ENCODE data around the gene FHOD3. TPM values are rescaled to one million over a fixed set of nuclear protein-coding genes. Genes with fewer than 3 reads are reported as not detected.

FHOD3 gene
- total RNA-seq, 1 experiment from 2014 or later, result 0.34 TPM

DNA sequence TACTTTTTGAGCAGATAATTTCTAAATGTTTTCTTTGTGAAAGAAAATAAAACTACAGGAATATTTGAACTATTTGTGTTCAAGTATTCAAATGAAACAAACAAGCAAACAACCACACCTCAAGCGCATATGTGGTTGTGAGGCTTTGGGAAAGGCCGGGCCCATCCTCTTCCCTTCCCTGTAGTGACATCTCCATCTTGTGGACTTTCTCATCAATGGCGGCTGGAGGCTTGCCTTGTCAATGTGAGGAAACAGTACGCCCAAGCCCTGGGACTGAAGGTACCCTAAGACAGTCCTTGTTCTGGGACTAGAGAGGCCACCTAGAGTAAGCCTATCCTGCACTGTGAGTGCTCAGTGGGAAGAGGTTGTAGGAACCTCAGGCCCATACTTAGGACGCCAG, 364.5 kb downstream of the FHOD3 start:
- H3K9me3 ChIP-seq (ENCODE audit: low read depth, low read length, poor library complexity, severe bottlenecking), result no peaks in the 10 kb centered on the region
- no peak overlapping the region for H3K4me3 ChIP-seq (ENCODE audit: low read depth, low read length, poor library complexity, severe bottlenecking)
- no peaks in the 10 kb centered on the region for H3K4me1 ChIP-seq (ENCODE audit: insufficient read depth, low read length, poor library complexity, severe bottlenecking)
- no TSS peak for BruUV-seq (replicated peaks)
- TF ChIP-seq, protein P1, sequence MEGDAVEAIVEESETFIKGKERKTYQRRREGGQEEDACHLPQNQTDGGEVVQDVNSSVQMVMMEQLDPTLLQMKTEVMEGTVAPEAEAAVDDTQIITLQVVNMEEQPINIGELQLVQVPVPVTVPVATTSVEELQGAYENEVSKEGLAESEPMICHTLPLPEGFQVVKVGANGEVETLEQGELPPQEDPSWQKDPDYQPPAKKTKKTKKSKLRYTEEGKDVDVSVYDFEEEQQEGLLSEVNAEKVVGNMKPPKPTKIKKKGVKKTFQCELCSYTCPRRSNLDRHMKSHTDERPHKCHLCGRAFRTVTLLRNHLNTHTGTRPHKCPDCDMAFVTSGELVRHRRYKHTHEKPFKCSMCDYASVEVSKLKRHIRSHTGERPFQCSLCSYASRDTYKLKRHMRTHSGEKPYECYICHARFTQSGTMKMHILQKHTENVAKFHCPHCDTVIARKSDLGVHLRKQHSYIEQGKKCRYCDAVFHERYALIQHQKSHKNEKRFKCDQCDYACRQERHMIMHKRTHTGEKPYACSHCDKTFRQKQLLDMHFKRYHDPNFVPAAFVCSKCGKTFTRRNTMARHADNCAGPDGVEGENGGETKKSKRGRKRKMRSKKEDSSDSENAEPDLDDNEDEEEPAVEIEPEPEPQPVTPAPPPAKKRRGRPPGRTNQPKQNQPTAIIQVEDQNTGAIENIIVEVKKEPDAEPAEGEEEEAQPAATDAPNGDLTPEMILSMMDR (conservative IDR thresholded peaks at IDR 0.05; ENCODE audit: low read depth, low read length), result no peak
- TF ChIP-seq EZH2 (IDR thresholded peaks at IDR 0.05; ENCODE audit: borderline replicate concordance, low read depth, low read length, poor library complexity, severe bottlenecking), result no peak
- H3K36me3 ChIP-seq (ENCODE audit: insufficient read depth, low read length, poor library complexity, severe bottlenecking), result no peaks in the 10 kb centered on the region
- DNase-seq (ENCODE audit: low spot score), result no peak
- no peaks in the 10 kb centered on the region for H3K27me3 ChIP-seq (replicated peaks; ENCODE audit: insufficient read depth, low read depth, low read length, poor library complexity)
- intact Hi-C loops (cut with micrococcal nuclease; ENCODE audit: unreplicated experiment), result no loop called here
- H3K27ac ChIP-seq (ENCODE audit: low read depth, low read length, poor library complexity, severe bottlenecking), result no peak overlapping the region
- ChIA-PET CTCF (no interaction called here), POLR2A (ENCODE audit: low non-redundant PET) (no interaction called here)

DNA sequence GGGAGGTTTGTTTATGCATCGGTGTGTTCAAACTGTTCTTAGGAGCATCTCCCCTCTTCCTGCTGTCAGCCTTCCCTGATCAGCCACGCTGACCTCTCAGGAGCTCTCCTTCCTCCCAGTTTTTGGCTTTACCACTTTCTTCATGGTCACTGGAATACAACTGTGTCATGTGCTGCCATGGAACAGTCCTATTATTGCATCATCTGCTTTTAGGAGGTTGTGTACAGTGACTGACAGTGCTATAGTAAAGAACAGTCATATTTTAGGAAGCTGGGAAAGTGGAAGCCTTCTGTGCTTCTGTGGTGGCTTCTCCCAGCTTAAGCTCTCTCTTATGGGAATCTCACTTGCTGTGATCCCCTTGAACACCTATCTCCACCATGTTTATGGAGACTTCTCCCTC, 365.8 kb downstream of the FHOD3 start:
- CTCF ChIA-PET, result no interaction called here
- DNase-seq (ENCODE audit: low spot score), result no peak
- no TSS peak for BruUV-seq (replicated peaks)
- H3K27me3 ChIP-seq (replicated peaks; ENCODE audit: insufficient read depth, low read depth, low read length, poor library complexity), result peaks cover 6% of the 10 kb centered on the region
- intact Hi-C loops (cut with micrococcal nuclease; ENCODE audit: unreplicated experiment), result no loop called here
- H3K27ac ChIP-seq (ENCODE audit: low read depth, low read length, poor library complexity, severe bottlenecking), result no peak overlapping the region
- no peak overlapping the region for H3K4me3 ChIP-seq (ENCODE audit: low read depth, low read length, poor library complexity, severe bottlenecking)
- no peaks in the 10 kb centered on the region for H3K36me3 ChIP-seq (ENCODE audit: insufficient read depth, low read length, poor library complexity, severe bottlenecking)
- no peak for TF ChIP-seq EZH2 (IDR thresholded peaks at IDR 0.05; ENCODE audit: borderline replicate concordance, low read depth, low read length, poor library complexity, severe bottlenecking)
- TF ChIP-seq, protein P1 (conservative IDR thresholded peaks at IDR 0.05; ENCODE audit: low read depth, low read length), result no peak
- no peaks in the 10 kb centered on the region for H3K9me3 ChIP-seq (ENCODE audit: low read depth, low read length, poor library complexity, severe bottlenecking)
- H3K4me1 ChIP-seq (ENCODE audit: insufficient read depth, low read length, poor library complexity, severe bottlenecking), result no peaks in the 10 kb centered on the region
- POLR2A ChIA-PET (ENCODE audit: low non-redundant PET), result interaction anchor here (0.6 kb wide), 1 partner anchor 499 kb away, joined by 5 read pairs; no protein-coding TSS in a partner anchor

DNA sequence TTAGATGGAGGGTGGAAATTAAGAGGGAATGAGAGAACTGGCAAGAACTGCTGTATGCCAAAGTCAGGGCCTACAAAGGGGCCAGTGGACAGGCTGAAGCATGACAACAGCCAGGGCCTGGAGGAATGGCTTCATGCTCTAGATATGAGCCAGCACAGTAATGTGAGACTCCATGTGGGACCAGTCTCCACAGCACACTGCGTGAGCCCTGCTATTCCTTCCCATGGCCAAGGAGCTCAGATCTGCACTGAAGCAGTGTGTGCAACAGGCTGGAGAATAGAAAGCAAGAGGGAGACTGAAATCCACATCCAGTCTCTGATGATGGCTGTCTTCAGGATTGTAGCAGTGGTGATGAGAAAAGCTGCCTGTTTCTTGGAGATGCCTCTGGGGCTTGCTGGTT, 368.4 kb downstream of the FHOD3 start:
- Histone ChIP-seq H3K9me3 (ENCODE audit: low read depth, low read length, poor library complexity, severe bottlenecking) (no peaks in the 10 kb centered on the region), H3K4me3 (ENCODE audit: low read depth, low read length, poor library complexity, severe bottlenecking) (no peak overlapping the region), H3K4me1 (ENCODE audit: insufficient read depth, low read length, poor library complexity, severe bottlenecking) (no peaks in the 10 kb centered on the region), H3K36me3 (ENCODE audit: insufficient read depth, low read length, poor library complexity, severe bottlenecking) (no peaks in the 10 kb centered on the region), H3K27me3 (replicated peaks; ENCODE audit: insufficient read depth, low read depth, low read length, poor library complexity) (peaks cover 16% of the 10 kb centered on the region), H3K27ac (ENCODE audit: low read depth, low read length, poor library complexity, severe bottlenecking) (no peak overlapping the region)
- no TSS peak for BruUV-seq (replicated peaks)
- no peak for DNase-seq (ENCODE audit: low spot score)
- ChIA-PET CTCF (no interaction called here), POLR2A (ENCODE audit: low non-redundant PET) (no interaction called here)
- no peak for TF ChIP-seq EZH2 (IDR thresholded peaks at IDR 0.05; ENCODE audit: borderline replicate concordance, low read depth, low read length, poor library complexity, severe bottlenecking)
- TF ChIP-seq, protein P1 (conservative IDR thresholded peaks at IDR 0.05; ENCODE audit: low read depth, low read length), result no peak
- intact Hi-C loops (cut with micrococcal nuclease; ENCODE audit: unreplicated experiment), result no loop called here

Measured in A673 (cell line).